WERI-Rb-1 (cell line): ENCODE measurements around the gene DAPP1.

ENCODE experiments used
- DNase-seq: peaks from one replicate; pipeline ENCODE4 v3.0.0-alpha.2; 2020
- H3K27ac ChIP-seq: fragments of 250-450 bp; sonication (Bioruptor Pico); 2 replicates; pipeline ENCODE4 v1.5.1; 2020; ENCODE audit warnings: mild to moderate bottlenecking, moderate library complexity
- H3K27me3 ChIP-seq: fragments of 250-450 bp; sonication (Bioruptor Pico); 2 replicates; pipeline ENCODE4 v1.5.1; 2021; ENCODE audit warnings: mild to moderate bottlenecking, low read depth, moderate library complexity; ENCODE audit not compliant: insufficient read depth, severe bottlenecking
- H3K36me3 ChIP-seq: fragments of 250-450 bp; sonication (Bioruptor Pico); 2 replicates; pipeline ENCODE4 v1.5.1; 2020; ENCODE audit warnings: mild to moderate bottlenecking, moderate library complexity
- H3K4me3 ChIP-seq: 2 replicates; pipeline ENCODE4 v1.5.1; 2011; ENCODE audit warnings: low read depth, mild to moderate bottlenecking, control low read depth, low read length
- H3K9me3 ChIP-seq: fragments of 250-450 bp; sonication (Bioruptor Pico); 2 replicates; pipeline ENCODE4 v1.5.1; 2021; ENCODE audit warnings: mild to moderate bottlenecking, moderate library complexity; ENCODE audit not compliant: severe bottlenecking
- TF ChIP-seq, protein P1 (sequence below): IDR thresholded peaks from 2 replicates; pipeline ENCODE4 v1.5.1; 2011; ENCODE audit warnings: low read depth, mild to moderate bottlenecking, control low read depth, inconsistent platforms, low read length

DAPP1 gene

DNA sequence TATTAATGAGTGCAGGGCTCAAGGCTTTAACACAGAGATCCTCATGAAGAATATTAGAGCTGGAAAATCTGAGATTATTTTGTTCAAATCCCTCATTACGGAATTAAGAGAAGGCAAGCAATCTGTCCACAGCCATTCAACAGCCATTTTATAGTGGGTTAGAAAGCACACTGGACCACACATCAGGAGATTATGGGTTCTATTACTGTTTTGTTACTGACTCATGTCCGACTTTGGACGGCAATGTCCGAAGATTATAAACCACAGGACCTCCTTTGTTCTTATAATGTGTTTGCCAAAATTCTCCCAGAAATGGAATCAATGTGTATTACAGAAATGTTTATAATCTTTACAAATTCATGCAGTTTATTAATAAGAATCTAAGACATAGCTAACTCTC, 69.5 kb downstream of the DAPP1 start:
- no peaks in the 10 kb centered on the region for H3K9me3 ChIP-seq

DNA sequence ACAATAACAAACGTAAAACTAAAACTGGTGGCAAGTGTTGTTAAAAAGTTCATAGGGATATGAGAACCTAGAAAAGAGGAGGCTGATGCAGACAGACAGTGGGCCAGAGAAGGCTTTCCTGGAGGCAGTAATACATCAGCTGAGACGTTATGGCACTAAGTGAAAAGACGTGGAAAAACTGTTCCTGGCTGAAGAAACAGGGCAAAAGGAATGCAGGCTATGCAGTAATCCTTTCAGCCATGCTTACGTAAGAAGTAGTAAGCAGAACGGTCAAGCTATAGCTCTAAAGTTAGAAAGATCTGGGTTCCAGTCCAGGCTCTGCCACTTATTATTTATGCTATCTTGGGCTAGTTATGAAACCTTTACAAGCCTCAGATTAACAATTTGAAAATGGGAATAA, 71.2 kb downstream of the DAPP1 start:
- Histone ChIP-seq H3K36me3 (peaks cover 30% of the 10 kb centered on the region), H3K9me3 (no peaks in the 10 kb centered on the region), H3K4me3 (no peak overlapping the region), H3K27me3 (no peaks in the 10 kb centered on the region), H3K27ac (peak overlapping the region; percentile 5; the same call in 1 of the 2 replicates)
- no peak for DNase-seq
- TF ChIP-seq, protein P1, sequence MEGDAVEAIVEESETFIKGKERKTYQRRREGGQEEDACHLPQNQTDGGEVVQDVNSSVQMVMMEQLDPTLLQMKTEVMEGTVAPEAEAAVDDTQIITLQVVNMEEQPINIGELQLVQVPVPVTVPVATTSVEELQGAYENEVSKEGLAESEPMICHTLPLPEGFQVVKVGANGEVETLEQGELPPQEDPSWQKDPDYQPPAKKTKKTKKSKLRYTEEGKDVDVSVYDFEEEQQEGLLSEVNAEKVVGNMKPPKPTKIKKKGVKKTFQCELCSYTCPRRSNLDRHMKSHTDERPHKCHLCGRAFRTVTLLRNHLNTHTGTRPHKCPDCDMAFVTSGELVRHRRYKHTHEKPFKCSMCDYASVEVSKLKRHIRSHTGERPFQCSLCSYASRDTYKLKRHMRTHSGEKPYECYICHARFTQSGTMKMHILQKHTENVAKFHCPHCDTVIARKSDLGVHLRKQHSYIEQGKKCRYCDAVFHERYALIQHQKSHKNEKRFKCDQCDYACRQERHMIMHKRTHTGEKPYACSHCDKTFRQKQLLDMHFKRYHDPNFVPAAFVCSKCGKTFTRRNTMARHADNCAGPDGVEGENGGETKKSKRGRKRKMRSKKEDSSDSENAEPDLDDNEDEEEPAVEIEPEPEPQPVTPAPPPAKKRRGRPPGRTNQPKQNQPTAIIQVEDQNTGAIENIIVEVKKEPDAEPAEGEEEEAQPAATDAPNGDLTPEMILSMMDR, result no peak

More for the DNA sequence above, 69.5 kb downstream of the DAPP1 start:
- peak overlapping the region; percentile 61 for H3K27ac ChIP-seq
- H3K27me3 ChIP-seq, result no peaks in the 10 kb centered on the region
- TF ChIP-seq, protein P1, result no peak
- 0 out of 2 replicates have a peak overlapping the region, but pooled peaks have one; percentile 2 for H3K4me3 ChIP-seq
- peak; percentile 53 for DNase-seq
- peaks cover 38% of the 10 kb centered on the region for H3K36me3 ChIP-seq

DNA sequence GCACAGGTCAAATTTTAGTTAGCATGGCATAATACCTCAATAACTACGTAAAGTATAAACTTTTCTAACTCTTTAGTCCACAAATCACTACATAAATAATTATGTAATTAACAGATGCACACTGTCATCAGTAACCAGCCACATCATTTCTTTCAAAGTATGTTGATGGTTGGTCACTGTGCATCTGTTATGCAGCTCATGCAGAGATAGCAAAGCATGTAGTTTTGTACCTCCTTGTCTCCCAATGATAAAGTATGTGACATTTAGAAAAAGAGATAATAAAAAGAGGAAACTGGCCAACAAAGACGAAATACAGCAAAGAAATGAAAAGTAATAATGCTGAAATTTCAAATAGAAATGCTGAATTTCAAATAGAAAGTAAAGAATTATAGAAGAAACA, 74.7 kb downstream of the DAPP1 start:
- Histone ChIP-seq H3K27me3 (no peaks in the 10 kb centered on the region), H3K4me3 (no peak overlapping the region)
- DNase-seq, result no peak

DNA sequence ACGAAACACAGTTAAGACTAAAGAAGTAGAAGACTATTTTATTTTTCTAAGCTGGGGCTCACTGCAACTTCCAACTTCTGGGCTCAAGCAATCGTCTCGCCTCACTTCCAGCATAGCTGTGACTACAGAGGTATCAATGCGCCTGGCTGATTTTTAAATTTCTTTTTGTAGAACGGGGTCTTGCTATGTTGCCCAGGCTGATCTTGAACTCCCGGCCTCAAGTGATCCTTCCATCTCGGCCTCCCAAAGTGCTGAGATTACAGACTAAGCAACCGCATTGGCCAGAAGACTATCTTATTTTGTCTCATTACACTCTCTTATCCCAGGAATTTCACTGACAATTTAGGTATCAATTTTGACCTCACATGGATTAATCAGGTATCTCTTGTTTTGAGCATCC, 76.4 kb downstream of the DAPP1 start:
- Histone ChIP-seq H3K9me3 (no peaks in the 10 kb centered on the region), H3K27ac (no peak overlapping the region), H3K36me3 (peaks cover 15% of the 10 kb centered on the region), H3K4me3 (peak overlapping the region; percentile 92), H3K27me3 (no peaks in the 10 kb centered on the region)
- TF ChIP-seq, protein P1, result no peak
- no peak for DNase-seq

More for the DNA sequence above, 74.7 kb downstream of the DAPP1 start:
- Histone ChIP-seq H3K27ac (no peak overlapping the region), H3K36me3 (peaks cover 22% of the 10 kb centered on the region), H3K9me3 (no peaks in the 10 kb centered on the region)
- TF ChIP-seq, protein P1, result no peak

DNA sequence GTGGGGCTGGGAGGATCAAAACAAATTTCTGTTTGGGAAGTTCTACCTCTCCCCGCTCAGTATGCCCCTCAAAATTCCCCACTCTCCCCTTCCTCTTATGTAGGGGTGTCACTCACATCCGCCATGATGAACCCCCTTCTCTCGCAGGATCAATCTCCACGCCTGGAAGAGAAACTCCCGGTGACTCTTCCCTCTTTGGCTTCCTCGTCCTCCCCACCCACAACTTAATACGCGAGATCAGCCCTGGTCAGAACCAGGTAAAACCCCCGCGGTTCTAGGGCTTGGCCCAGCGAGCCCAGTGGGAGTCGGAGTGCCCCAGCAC, 77.2 kb downstream of the DAPP1 start:
- Histone ChIP-seq H3K9me3 (no peaks in the 10 kb centered on the region), H3K4me3 (peak overlapping the region; percentile 92), H3K36me3 (peaks cover 18% of the 10 kb centered on the region), H3K27me3 (no peaks in the 10 kb centered on the region), H3K27ac (peak overlapping the region; percentile 78)
- TF ChIP-seq, protein P1, result no peak
- DNase-seq, result no peak
